GM12878 (cell line): ENCODE data around the gene ITPRIPL2. TPM values are rescaled to one million over a fixed set of nuclear protein-coding genes. Genes with fewer than 3 reads are reported as not detected.

ENCODE experiments used
- ATAC-seq: fragments of 200-7000 bp; cut with Tn5 transposase; 3 replicates; pipeline ENCODE4 v1.9.1; 2020; ENCODE audit warnings: mild to moderate bottlenecking, moderate library complexity
- BruUV-seq: library from RNA; stranded (reverse); fragments of 400-500 nt; replicated peaks from 2 replicates; lab custom pipeline; 2021; lab: Mats Ljungman, UMichigan
- CTCF ChIA-PET: fragments of 300-600 bp; sonication (Branson Sonifier 250); formaldehyde crosslinking; extraction: SDS; loops from one replicate; lab custom pipeline; 2021; ENCODE audit warnings: inconsistent platforms; lab: Yijun Ruan, JAX
- POLR2A ChIA-PET: fragments of 350-600 bp; formaldehyde crosslinking; extraction: SDS; loops from one replicate; lab custom pipeline; 2021; ENCODE audit warnings: inconsistent platforms; lab: Charles Lee
- RAD21 ChIA-PET: fragments of 300-600 bp; sonication (Branson Sonifier 250); formaldehyde crosslinking; loops from one replicate; lab custom pipeline; 2023; ENCODE audit warnings: antibody characterized with exemption; ENCODE audit not compliant: unreplicated experiment; lab: Charles Lee
- SMC1A ChIA-PET: fragments of 300-600 bp; sonication (Branson Sonifier 250); formaldehyde crosslinking; loops from one replicate; lab custom pipeline; 2023; ENCODE audit not compliant: unreplicated experiment, uncharacterized antibody; lab: Charles Lee
- DNase-seq: peaks from one replicate; pipeline ENCODE4 v3.0.0-alpha.2; 2011; ENCODE audit warnings: low read depth, low spot score
- FAIRE-seq: peaks from 3 replicates; lab custom pipeline; 2011; peaks lifted over from hg19 to GRCh38; lab: Jason Lieb, UNC
- H2AFZ ChIP-seq: 2 replicates; pipeline ENCODE4 v1.6.0; 2011; ENCODE audit warnings: low read depth, low read length, control low read depth; ENCODE audit not compliant: control insufficient read depth
- H3K27ac ChIP-seq: 2 replicates; pipeline ENCODE4 v1.5.1; 2011; ENCODE audit warnings: control low read depth; ENCODE audit not compliant: control insufficient read depth, insufficient read depth
- H3K27me3 ChIP-seq, 2 experiments: replicated peaks in 1 of 2; 2 replicates each; pipeline versions ENCODE4 v1.6.0 to v1.6.1; 2011; ENCODE audit warnings: low read length in 1 of 2; ENCODE audit not compliant: control insufficient read depth in 2 of 2, insufficient read depth in 2 of 2
- H3K36me3 ChIP-seq, 2 experiments: 2 replicates each; pipeline ENCODE4 v1.5.1; 2011; ENCODE audit warnings: low read length in 1 of 2; ENCODE audit not compliant: control insufficient read depth in 2 of 2, insufficient read depth in 2 of 2
- H3K4me1 ChIP-seq: 2 replicates; pipeline ENCODE4 v1.6.1; 2011; ENCODE audit warnings: mild to moderate bottlenecking, low read length, moderate library complexity, mixed read lengths; ENCODE audit not compliant: control insufficient read depth, insufficient read depth
- H3K4me2 ChIP-seq: 2 replicates; pipeline ENCODE4 v1.6.0; 2011; ENCODE audit warnings: control low read depth; ENCODE audit not compliant: control insufficient read depth, insufficient read depth
- H3K4me3 ChIP-seq: fragments of 200-600 bp; sonication (generic); 2 replicates; pipeline ENCODE4 v1.5.1; 2016
- H3K79me2 ChIP-seq: 2 replicates; pipeline ENCODE4 v1.6.0; 2011; ENCODE audit warnings: low read length; ENCODE audit not compliant: control insufficient read depth, insufficient read depth
- H3K9ac ChIP-seq: 2 replicates; pipeline ENCODE4 v1.8.0; 2011; ENCODE audit warnings: low read length, control low read depth, mixed read lengths; ENCODE audit not compliant: control insufficient read depth, insufficient read depth
- H3K9me3 ChIP-seq: replicated peaks from 3 replicates; pipeline ENCODE4 v1.5.1; 2011; ENCODE audit warnings: mild to moderate bottlenecking, low read length; ENCODE audit not compliant: control insufficient read depth, insufficient read depth
- H4K20me1 ChIP-seq: 2 replicates; pipeline ENCODE4 v1.6.0; 2011; ENCODE audit not compliant: control insufficient read depth, insufficient read depth
- CBFB ChIP-seq: IDR thresholded peaks from 2 replicates; pipeline ENCODE4 v1.6.1; 2016; ENCODE audit warnings: antibody characterized with exemption, low read depth
- CREM ChIP-seq: IDR thresholded peaks from 2 replicates; pipeline ENCODE4 v1.6.1; 2014; ENCODE audit warnings: antibody characterized with exemption, low read depth
- EZH2 ChIP-seq: IDR thresholded peaks from 2 replicates; pipeline ENCODE4 v1.6.1; 2012; ENCODE audit warnings: low read depth, mild to moderate bottlenecking, control low read depth, inconsistent platforms, low read length, borderline replicate concordance; ENCODE audit not compliant: control insufficient read depth
- FOXK2 ChIP-seq: fragments of 450-650 bp; IDR thresholded peaks from 2 replicates; pipeline ENCODE4 v1.6.1; 2017; ENCODE audit warnings: mild to moderate bottlenecking, moderate library complexity
- FOXM1 ChIP-seq: IDR thresholded peaks from 2 replicates; pipeline ENCODE4 v1.6.1; 2012; ENCODE audit warnings: low read depth, mild to moderate bottlenecking, inconsistent platforms, low read length, moderate library complexity
- GATAD2B ChIP-seq: fragments of 450-650 bp; conservative IDR thresholded peaks from 2 replicates; pipeline ENCODE4 v1.6.1; 2017; ENCODE audit warnings: low read depth, mild to moderate bottlenecking, moderate library complexity
- HCFC1 ChIP-seq: fragments of 150-350 bp; IDR thresholded peaks from 2 replicates; pipeline ENCODE4 v1.6.1; 2014; ENCODE audit warnings: low read length
- IKZF1 ChIP-seq: fragments of 450-650 bp; conservative IDR thresholded peaks from 2 replicates; pipeline ENCODE4 v1.6.1; 2017; ENCODE audit warnings: antibody characterized with exemption, mild to moderate bottlenecking
- MYB ChIP-seq: fragments of 150-350 bp; IDR thresholded peaks from 2 replicates; pipeline ENCODE4 v1.6.1; 2014; ENCODE audit warnings: mild to moderate bottlenecking, low read depth, low read length, borderline replicate concordance
- NRF1 ChIP-seq: conservative IDR thresholded peaks from 2 replicates; pipeline ENCODE4 v1.6.1; 2011; ENCODE audit warnings: mild to moderate bottlenecking, low read depth, low read length, improper control_type of control experiment
- PAX5 ChIP-seq: IDR thresholded peaks from 2 replicates; pipeline ENCODE4 v1.6.1; 2011; ENCODE audit warnings: low read depth, low read length, borderline replicate concordance
- POU2F2 ChIP-seq: IDR thresholded peaks from 3 replicates; pipeline ENCODE4 v1.6.1; 2011; ENCODE audit warnings: low read depth, mild to moderate bottlenecking, low read length, borderline replicate concordance
- RFX5 ChIP-seq: IDR thresholded peaks from 2 replicates; pipeline ENCODE4 v1.6.1; 2011; ENCODE audit warnings: low read depth, low read length, improper control_type of control experiment
- SRF ChIP-seq, 2 experiments: IDR thresholded peaks; 2 replicates each; pipeline ENCODE4 v1.6.1; 2011; ENCODE audit warnings: low read depth in 2 of 2, low read length in 2 of 2, mild to moderate bottlenecking in 1 of 2, moderate library complexity in 1 of 2
- STAT3 ChIP-seq: IDR thresholded peaks from 2 replicates; pipeline ENCODE4 v1.6.1; 2011; ENCODE audit warnings: low read depth, low read length, improper control_type of control experiment
- WGBS: methylation state at CpG from one replicate; pipeline ENCODE4 v1.1.6; 2016; ENCODE audit warnings: low lambda C conversion rate; ENCODE audit not compliant: insufficient replicate concordance, insufficient coverage; ENCODE audit errors: missing lambda C conversion rate; 5-methylcytosine and 5-hydroxymethylcytosine counted together
- in situ Hi-C: fragments of 300-500 bp; cut with MboI; formaldehyde crosslinking; loops from 9 replicates; pipeline ENCODE4 v1.14.3; 2018; ENCODE audit warnings: mixed read lengths
- intact Hi-C: fragments of 100-400 bp; cut with micrococcal nuclease; formaldehyde crosslinking; loops from one replicate; pipeline ENCODE4 v1.14.2; 2022; ENCODE audit not compliant: unreplicated experiment
- polyA plus RNA-seq, 11 experiments: library from polyadenylated mRNA; depleted of rRNA in 4 of 11; unstranded in 6 of 11; stranded (reverse) in 5 of 11; fragments of >200 nt; fragmentation: Nextera tagmentation in 4 of 11; fragmentation: Illumina TruSeq in 1 of 11; extraction: Ambion mirVana in 4 of 11; extraction: Trizol in 1 of 11; gene quantifications; 1 replicate in 1 of 11; 2 replicates in 10 of 11; pipeline versions ENCODE4 v1.2.1 to v1.2.3, GENCODE V29; 2011 to 2016; ENCODE audit warnings: inconsistent platforms in 2 of 11, missing spikeins in 2 of 11, low read depth in 1 of 11
- total RNA-seq, 4 experiments: library from RNA; depleted of rRNA in 3 of 4; stranded (reverse); fragments of >200 nt in 3 of 4; fragmentation: Illumina TruSeq in 1 of 4; extraction: Trizol in 1 of 4; gene quantifications; 2 replicates each; pipeline versions ENCODE4 v1.2.1 to v1.2.3, GENCODE V29; 2013 to 2021
- TF ChIP-seq, protein P1 (sequence below): IDR thresholded peaks from 2 replicates; pipeline ENCODE4 v1.6.1; 2012; ENCODE audit warnings: low read depth, low read length, improper control_type of control experiment
- TF ChIP-seq, protein P2 (sequence below): IDR thresholded peaks from 2 replicates; pipeline ENCODE4 v1.6.1; 2011; ENCODE audit warnings: borderline replicate concordance, low read depth, mild to moderate bottlenecking, moderate library complexity, low read length; ENCODE audit not compliant: insufficient read depth, poor library complexity, severe bottlenecking

ITPRIPL2 gene
- total and polyA plus RNA-seq, 10 of the 15 experiments (the other 5 are each of a cell fraction or from before 2014, with no cell fraction given): 0.48 to 14.3 (median 3.5) TPM

DNA sequence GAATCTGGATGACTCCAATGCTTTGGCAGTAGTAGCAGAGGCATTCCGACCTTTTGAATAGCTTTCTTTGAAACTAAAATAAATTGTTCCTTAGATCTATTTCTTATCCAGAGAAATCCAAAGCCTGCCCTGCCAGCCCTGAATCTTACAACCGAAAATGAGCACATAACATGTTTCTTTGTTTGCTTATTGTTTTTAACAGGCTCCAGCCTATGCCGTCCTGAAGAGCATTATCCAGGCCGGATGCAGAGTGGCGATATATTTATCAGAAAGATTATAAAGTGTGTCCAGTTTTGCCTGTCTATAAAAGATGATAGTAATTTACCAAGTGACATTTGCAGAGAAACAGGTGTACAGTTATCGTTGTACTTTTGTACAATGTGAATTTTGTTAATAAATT is 35.9 kb upstream of the ITPRIPL2 start:
- no peaks in the 10 kb centered on the region for H4K20me1 ChIP-seq
- FAIRE-seq (no peak), ATAC-seq (no peak), DNase-seq (no peak)
- no peak overlapping the region for H3K9ac ChIP-seq
- ChIA-PET RAD21 (interaction anchor here (0.9 kb wide), 1 partner anchor 19 kb away, joined by 3 read pairs; no protein-coding TSS in a partner anchor), POLR2A (no interaction called here), SMC1A (interaction anchor here (0.7 kb wide), 1 partner anchor 17 kb away, joined by 6 read pairs; no protein-coding TSS in a partner anchor), CTCF (interaction anchor here (1.1 kb wide), 1 partner anchor 8 kb away, joined by 3 read pairs; no protein-coding TSS in a partner anchor)
- H3K79me2 ChIP-seq: no peaks in the 10 kb centered on the region
- H3K4me2 ChIP-seq: no peak overlapping the region
- no peaks in the 10 kb centered on the region for H3K36me3 ChIP-seq
- no peak for TF ChIP-seq POU2F2
- TF ChIP-seq, protein P1, sequence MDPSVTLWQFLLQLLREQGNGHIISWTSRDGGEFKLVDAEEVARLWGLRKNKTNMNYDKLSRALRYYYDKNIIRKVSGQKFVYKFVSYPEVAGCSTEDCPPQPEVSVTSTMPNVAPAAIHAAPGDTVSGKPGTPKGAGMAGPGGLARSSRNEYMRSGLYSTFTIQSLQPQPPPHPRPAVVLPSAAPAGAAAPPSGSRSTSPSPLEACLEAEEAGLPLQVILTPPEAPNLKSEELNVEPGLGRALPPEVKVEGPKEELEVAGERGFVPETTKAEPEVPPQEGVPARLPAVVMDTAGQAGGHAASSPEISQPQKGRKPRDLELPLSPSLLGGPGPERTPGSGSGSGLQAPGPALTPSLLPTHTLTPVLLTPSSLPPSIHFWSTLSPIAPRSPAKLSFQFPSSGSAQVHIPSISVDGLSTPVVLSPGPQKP: no peak
- TF ChIP-seq NRF1: no peak
- no peak for TF ChIP-seq FOXM1
- no peak for TF ChIP-seq SRF (IDR thresholded peaks at IDR 0.05; ENCODE audit: low read depth in 2 of 2, low read length in 2 of 2)
- TF ChIP-seq IKZF1: no peak
- no peak for TF ChIP-seq HCFC1
- TF ChIP-seq CBFB: no peak
- TF ChIP-seq GATAD2B: no peak
- no peak for TF ChIP-seq EZH2
- no peak for TF ChIP-seq FOXK2
- TF ChIP-seq RFX5: no peak
- TF ChIP-seq PAX5: no peak
- no peak for TF ChIP-seq MYB
- TF ChIP-seq STAT3: no peak
- TF ChIP-seq, protein P2, sequence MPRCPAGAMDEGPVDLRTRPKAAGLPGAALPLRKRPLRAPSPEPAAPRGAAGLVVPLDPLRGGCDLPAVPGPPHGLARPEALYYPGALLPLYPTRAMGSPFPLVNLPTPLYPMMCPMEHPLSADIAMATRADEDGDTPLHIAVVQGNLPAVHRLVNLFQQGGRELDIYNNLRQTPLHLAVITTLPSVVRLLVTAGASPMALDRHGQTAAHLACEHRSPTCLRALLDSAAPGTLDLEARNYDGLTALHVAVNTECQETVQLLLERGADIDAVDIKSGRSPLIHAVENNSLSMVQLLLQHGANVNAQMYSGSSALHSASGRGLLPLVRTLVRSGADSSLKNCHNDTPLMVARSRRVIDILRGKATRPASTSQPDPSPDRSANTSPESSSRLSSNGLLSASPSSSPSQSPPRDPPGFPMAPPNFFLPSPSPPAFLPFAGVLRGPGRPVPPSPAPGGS: no peak
- no peak for TF ChIP-seq CREM
- no peaks in the 10 kb centered on the region for H3K27me3 ChIP-seq
- H3K4me3 ChIP-seq: no peak overlapping the region
- no TSS peak for BruUV-seq
- intact Hi-C loops: no loop called here
- 95% methylated on average over 6 of the region's 6 CpGs for WGBS
- in situ Hi-C loops: no loop called here
- no peak overlapping the region for H3K27ac ChIP-seq
- H3K4me1 ChIP-seq: no peaks in the 10 kb centered on the region
- H2AFZ ChIP-seq: no peak overlapping the region
- no peaks in the 10 kb centered on the region for H3K9me3 ChIP-seq
